WERI-Rb-1 (cell line): ENCODE data around the gene NF1.
"Not testable (repeated sequence)": the region's sequence is repeated elsewhere in the genome, so short reads cannot be mapped to it uniquely, and the experiment has no call there.

Source experiments
- DNase-seq: peaks from one replicate; pipeline ENCODE4 v3.0.0-alpha.2; 2020
- H3K27ac ChIP-seq: fragments of 250-450 bp; sonication (Bioruptor Pico); 2 replicates; pipeline ENCODE4 v1.5.1; 2020; ENCODE audit warnings: mild to moderate bottlenecking, moderate library complexity
- H3K27me3 ChIP-seq: fragments of 250-450 bp; sonication (Bioruptor Pico); 2 replicates; pipeline ENCODE4 v1.5.1; 2021; ENCODE audit warnings: mild to moderate bottlenecking, low read depth, moderate library complexity; ENCODE audit not compliant: insufficient read depth, severe bottlenecking
- H3K36me3 ChIP-seq: fragments of 250-450 bp; sonication (Bioruptor Pico); 2 replicates; pipeline ENCODE4 v1.5.1; 2020; ENCODE audit warnings: mild to moderate bottlenecking, moderate library complexity
- H3K4me3 ChIP-seq: 2 replicates; pipeline ENCODE4 v1.5.1; 2011; ENCODE audit warnings: low read depth, mild to moderate bottlenecking, control low read depth, low read length
- H3K9me3 ChIP-seq: fragments of 250-450 bp; sonication (Bioruptor Pico); 2 replicates; pipeline ENCODE4 v1.5.1; 2021; ENCODE audit warnings: mild to moderate bottlenecking, moderate library complexity; ENCODE audit not compliant: severe bottlenecking
- TF ChIP-seq, protein P1 (sequence below): IDR thresholded peaks from 2 replicates; pipeline ENCODE4 v1.5.1; 2011; ENCODE audit warnings: low read depth, mild to moderate bottlenecking, control low read depth, inconsistent platforms, low read length

Gene NF1, protein sequence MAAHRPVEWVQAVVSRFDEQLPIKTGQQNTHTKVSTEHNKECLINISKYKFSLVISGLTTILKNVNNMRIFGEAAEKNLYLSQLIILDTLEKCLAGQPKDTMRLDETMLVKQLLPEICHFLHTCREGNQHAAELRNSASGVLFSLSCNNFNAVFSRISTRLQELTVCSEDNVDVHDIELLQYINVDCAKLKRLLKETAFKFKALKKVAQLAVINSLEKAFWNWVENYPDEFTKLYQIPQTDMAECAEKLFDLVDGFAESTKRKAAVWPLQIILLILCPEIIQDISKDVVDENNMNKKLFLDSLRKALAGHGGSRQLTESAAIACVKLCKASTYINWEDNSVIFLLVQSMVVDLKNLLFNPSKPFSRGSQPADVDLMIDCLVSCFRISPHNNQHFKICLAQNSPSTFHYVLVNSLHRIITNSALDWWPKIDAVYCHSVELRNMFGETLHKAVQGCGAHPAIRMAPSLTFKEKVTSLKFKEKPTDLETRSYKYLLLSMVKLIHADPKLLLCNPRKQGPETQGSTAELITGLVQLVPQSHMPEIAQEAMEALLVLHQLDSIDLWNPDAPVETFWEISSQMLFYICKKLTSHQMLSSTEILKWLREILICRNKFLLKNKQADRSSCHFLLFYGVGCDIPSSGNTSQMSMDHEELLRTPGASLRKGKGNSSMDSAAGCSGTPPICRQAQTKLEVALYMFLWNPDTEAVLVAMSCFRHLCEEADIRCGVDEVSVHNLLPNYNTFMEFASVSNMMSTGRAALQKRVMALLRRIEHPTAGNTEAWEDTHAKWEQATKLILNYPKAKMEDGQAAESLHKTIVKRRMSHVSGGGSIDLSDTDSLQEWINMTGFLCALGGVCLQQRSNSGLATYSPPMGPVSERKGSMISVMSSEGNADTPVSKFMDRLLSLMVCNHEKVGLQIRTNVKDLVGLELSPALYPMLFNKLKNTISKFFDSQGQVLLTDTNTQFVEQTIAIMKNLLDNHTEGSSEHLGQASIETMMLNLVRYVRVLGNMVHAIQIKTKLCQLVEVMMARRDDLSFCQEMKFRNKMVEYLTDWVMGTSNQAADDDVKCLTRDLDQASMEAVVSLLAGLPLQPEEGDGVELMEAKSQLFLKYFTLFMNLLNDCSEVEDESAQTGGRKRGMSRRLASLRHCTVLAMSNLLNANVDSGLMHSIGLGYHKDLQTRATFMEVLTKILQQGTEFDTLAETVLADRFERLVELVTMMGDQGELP (N-terminal part only)

DNA sequence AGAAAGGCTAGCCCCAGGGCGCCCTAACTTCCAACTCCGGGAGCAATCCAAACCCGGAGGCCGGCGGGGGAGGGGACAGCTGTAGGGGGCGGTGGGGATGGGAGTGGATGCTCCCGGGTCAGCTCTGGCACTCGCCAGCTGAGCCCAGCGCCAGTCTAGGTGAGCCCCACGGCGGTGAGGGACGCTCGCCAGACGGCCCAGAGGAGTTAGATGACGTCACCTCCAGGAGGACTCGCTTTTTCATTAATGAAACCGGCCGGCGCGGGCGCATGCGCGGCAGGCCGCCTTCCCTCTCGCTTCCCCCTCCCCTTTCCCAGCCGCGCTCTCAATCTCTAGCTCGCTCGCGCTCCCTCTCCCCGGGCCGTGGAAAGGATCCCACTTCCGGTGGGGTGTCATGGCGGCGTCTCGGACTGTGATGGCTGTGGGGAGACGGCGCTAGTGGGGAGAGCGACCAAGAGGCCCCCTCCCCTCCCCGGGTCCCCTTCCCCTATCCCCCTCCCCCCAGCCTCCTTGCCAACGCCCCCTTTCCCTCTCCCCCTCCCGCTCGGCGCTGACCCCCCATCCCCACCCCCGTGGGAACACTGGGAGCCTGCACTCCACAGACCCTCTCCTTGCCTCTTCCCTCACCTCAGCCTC, at the start of gene NF1:
TSS of gene NF1 (plus strand) at position 378 of the 636 bp plus-strand sequence. CDS start 333 bp downstream, outside the sequence.
- TF ChIP-seq, protein P1, sequence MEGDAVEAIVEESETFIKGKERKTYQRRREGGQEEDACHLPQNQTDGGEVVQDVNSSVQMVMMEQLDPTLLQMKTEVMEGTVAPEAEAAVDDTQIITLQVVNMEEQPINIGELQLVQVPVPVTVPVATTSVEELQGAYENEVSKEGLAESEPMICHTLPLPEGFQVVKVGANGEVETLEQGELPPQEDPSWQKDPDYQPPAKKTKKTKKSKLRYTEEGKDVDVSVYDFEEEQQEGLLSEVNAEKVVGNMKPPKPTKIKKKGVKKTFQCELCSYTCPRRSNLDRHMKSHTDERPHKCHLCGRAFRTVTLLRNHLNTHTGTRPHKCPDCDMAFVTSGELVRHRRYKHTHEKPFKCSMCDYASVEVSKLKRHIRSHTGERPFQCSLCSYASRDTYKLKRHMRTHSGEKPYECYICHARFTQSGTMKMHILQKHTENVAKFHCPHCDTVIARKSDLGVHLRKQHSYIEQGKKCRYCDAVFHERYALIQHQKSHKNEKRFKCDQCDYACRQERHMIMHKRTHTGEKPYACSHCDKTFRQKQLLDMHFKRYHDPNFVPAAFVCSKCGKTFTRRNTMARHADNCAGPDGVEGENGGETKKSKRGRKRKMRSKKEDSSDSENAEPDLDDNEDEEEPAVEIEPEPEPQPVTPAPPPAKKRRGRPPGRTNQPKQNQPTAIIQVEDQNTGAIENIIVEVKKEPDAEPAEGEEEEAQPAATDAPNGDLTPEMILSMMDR, result no peak
- H3K9me3 ChIP-seq, result no peaks in the 10 kb centered on the region
- peaks cover 10% of the 10 kb centered on the region for H3K36me3 ChIP-seq
- peak within 1 kb of the TSS; percentile 100 for H3K27ac ChIP-seq
- H3K4me3 ChIP-seq, result peak within 1 kb of the TSS; percentile 96
- peak; percentile 97 for DNase-seq
- H3K27me3 ChIP-seq, result no peaks in the 10 kb centered on the region

DNA sequence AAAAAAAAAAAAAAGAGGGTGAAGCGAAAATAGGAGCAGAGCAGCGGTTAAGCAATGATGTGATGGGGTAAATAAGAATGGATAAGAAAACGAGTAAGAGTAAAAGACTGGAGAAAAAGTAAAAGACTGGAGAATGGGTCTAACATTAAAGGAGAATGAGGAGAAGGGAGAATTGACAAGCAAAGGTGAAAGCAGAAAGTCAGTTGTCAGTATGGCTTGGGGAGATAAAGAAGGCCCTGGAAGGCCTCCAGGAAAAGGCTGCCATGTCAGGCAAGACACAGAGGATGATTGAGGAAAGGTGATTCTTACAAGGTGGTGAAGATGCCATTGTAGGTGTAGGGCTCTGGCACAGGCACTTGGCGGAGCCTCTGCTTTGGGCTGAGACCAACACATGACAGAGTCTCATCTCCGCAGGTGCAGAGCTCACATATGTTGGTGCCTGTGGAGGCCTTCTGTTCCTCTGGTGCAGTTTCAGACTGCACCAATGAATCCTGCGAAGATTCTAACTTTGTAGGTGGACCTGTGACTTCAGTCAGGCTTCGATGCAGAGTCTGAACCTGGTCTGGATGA, 47.8 kb upstream of the NF1 start:
- H3K4me3 ChIP-seq, H3K9me3 ChIP-seq: not testable (repeated sequence)

DNA sequence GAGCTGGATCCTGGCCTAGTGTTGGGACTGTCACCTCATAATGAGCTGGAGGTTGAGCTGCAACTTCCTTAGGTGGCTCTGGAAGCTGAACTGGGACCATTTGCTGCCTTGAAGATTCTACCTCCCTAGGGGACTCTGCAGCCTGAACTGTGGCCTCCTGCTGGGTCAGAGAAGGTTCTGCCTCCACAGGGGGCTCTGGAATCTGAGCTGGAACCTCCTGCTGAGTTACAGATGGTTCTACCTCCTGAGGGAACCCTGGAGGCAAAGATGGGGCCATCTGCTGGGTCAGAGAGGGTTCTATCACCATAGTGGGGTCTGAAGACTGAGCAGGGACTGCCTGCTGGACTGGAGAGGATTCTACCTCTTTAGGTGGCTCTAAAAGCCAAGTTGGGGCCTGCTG, 46.6 kb upstream of the NF1 start:
- no peaks in the 10 kb centered on the region for H3K27me3 ChIP-seq
- H3K4me3 ChIP-seq, result no peak overlapping the region
- no peak for DNase-seq
- peaks cover 5% of the 10 kb centered on the region for H3K9me3 ChIP-seq
- TF ChIP-seq, protein P1, result no peak
- no peaks in the 10 kb centered on the region for H3K36me3 ChIP-seq
- H3K27ac ChIP-seq, result no peak overlapping the region

More for the DNA sequence above, 47.8 kb upstream of the NF1 start:
- H3K27ac ChIP-seq, DNase-seq, H3K36me3 ChIP-seq, H3K27me3 ChIP-seq: not testable (repeated sequence)

DNA sequence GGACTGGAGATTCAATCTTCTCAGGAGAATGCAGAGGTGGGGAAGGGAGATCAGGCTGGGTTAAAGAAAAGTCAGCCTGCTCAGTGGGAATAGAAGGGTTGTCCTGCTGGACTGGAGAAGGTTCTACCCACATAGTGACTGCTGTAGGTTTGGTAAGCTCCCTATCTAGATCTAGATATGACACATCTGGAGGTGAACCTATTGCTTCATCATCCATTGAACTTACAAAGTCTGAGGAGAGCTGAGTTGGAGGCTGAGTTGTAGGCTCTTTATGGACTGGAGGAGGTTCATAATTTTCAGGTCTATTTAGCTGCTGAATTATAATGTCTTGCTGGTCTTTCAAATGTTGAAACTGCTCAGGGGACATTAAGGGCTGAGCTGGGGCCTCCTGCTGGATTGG, 46.0 kb upstream of the NF1 start:
- TF ChIP-seq, protein P1, result no peak
- H3K4me3 ChIP-seq, result no peak overlapping the region

DNA sequence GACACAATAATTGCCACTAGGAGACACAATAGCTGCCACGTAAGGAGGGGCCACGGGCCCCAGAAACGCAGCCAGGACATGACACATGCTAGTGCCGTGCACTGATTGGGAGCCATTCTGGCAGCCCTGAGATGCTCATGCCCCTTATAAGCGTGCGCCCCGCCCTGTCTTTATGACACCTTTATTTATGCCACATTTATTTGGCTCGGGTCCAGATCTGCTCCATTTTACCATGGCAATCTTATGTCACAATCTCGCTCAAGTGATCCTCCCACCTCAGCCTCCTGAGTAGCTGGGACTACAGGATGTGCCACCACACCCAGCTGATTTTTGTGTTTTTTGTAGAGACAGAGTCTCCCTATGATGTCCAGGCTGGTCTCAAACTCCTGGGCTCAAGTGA, 43.8 kb upstream of the NF1 start:
- no peak for DNase-seq
- TF ChIP-seq, protein P1, result no peak
- no peak overlapping the region for H3K27ac ChIP-seq

More for the DNA sequence above, 46.0 kb upstream of the NF1 start:
- H3K27ac ChIP-seq, result no peak overlapping the region
- peaks cover 5% of the 10 kb centered on the region for H3K9me3 ChIP-seq
- H3K36me3 ChIP-seq, result no peaks in the 10 kb centered on the region
- no peak for DNase-seq
- no peaks in the 10 kb centered on the region for H3K27me3 ChIP-seq

More for the DNA sequence above, 43.8 kb upstream of the NF1 start:
- peaks cover 5% of the 10 kb centered on the region for H3K9me3 ChIP-seq
- no peaks in the 10 kb centered on the region for H3K36me3 ChIP-seq
- no peaks in the 10 kb centered on the region for H3K27me3 ChIP-seq
- no peak overlapping the region for H3K4me3 ChIP-seq
